NCI-H748 (cell line): ENCODE data around the gene ZFHX3.

Experiments used
- DNase-seq: peaks from one replicate; lab custom pipeline; 2025; ENCODE audit not compliant: unreplicated experiment; lab: John Stamatoyannopoulos, UW

ZFHX3 gene

DNA sequence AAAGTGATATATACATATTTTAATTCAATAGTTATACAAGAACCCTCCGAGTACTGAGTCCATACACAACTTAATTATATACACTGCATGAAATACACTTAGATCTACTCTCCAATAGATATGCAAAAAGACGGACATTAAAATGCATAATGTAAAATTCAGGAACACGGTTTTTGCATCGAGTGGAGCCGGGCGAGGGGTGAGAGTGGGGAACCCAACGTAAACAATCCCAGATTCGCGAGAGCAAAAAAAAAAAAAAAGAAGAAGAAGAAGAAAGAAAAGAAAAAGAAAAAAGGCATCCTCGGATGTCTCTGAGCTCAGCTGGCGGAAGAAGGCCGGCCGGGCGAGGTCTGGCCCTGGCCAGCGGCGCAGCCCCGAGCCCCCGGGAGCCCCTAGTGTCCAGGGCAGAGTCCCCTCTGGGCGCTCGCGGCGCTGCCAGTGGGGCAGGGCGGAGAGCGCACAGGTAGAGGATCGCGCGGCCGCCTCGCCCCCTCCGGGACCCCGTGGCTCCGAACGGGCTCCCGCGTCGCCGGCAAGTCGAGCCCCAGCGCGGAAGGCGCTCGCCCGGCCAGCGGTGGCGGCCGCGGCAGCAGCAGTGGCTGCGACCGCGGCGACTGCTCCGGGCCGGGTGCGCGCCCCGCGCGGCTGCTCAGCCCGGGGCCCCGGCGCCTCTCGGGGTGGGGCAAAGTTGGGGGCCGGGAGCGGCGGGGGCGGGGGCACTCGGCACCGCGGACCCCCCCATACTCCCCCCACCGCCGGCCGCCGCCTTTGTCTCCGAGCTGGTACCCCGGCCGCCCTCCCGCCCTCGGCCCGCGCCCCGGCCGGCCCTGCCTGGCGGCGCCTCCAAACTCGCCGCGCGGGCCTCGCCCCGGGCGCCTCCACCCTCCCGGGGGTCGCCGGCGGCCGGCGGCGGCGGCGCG lies 9.6 kb upstream of the ZFHX3 start:
- peak; percentile 58 for DNase-seq

DNA sequence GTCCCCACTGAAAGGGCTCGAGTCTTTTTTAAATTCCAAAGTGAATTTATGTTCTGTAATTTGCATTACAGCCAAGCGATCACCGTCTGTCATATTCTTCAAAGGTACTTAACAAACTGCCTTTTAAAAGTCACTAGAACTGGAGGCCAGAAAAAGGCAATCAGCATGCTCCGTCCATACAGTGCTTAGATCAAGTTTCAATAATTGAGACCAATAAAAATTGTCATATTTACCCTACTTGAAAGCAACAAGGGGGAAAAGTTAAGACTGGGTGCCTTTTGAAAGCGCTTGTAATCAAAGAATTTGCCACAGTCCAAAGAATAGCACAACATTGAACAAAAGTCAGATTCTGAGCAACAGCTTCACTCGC lies 9.0 kb upstream of the ZFHX3 start:
- DNase-seq: peak; percentile 58

DNA sequence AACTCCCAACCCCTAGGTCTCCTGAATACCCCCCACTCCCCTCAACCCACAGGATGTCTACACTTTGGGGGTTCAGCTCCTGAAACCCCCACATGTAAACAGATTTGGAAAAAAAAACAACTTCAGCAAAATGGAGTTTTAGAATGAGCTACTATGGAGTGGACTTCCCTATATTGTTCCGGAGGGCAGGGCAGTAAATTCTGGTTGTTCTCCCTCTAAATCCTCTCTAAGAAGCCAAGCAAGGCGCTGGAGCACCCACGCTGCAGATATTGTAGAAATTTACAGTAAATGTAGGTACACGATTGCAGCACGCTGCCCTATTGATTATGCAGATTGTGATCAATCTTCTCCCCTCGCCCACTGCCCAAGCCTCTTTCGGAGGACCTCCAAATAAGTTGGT lies 8.5 kb upstream of the ZFHX3 start:
- DNase-seq: no peak

- peak; percentile 72 for DNase-seq
Observed at GRCh38 chr16:73054813-73055482, 7.0 kb upstream of the ZFHX3 start.

DNA sequence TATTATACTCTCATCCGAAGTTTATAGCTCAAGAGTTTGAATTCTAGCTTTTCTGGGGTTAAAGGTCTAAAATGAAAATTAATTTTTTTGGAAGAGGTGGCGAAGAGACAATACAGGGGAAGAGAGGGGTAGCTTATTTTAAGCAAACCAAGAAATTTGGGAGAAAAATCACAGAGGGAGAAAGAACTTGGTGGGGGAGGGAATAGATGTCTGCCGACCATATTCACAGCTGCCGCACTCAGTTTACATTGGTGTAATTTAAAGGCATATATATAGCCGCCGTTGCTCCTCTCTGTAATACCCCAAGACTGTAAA lies 6.5 kb upstream of the ZFHX3 start:
- DNase-seq: no peak

- no peak for DNase-seq
Observed at GRCh38 chr16:73054125-73054484, 6.2 kb upstream of the ZFHX3 start.

DNA sequence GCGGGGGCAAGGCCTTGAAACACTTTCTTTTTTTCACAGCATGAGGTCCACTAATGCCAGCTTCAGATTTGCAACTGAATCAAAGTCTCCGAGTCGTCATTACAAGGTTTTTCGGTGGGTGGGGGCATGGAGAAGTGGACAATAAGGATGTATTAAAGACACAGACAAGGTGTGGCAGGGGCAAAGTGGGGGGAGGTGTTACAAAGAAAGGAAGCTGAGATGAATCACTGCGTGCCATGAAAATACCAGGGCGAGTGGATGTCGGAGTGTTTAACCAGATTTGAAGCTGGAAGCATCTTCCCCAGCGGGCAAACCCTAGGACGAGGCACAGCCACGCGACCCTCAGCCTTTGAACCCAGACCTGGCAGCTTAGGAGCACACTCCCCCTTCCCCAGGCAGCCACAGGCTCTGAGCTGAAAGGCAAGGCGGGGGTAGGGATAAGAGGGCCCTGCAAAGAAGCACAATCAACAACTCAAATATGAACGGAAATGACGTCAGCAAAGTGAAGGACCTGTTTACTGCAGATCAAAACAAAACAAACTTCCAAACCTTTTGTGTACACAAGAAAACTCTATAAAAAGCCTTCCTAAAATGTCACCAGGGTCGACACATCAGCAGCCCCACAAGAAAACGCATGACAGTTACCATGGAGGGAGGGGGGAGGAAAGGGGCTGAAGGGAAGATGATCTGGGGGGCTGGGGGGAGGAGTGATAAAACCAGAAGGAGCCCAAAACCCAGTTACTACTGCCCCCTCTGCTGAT lies 5.6 kb upstream of the ZFHX3 start:
- peak; percentile 30 for DNase-seq

DNA sequence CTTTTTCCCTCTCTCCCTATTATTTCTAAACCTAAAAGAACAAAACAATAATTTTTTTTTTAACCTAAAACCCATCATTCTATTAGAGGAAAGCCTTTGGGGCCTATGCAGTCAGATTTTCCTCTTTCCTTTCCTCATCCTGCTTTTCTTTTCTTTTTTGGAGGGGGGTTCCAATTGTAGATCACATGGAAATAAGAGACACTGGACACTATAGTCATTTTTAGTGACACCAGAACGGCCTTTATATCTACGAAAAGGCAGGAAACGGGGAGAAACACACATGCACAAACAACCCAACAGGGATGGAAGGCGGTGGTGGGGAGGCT lies 5.1 kb upstream of the ZFHX3 start:
- no peak for DNase-seq

DNA sequence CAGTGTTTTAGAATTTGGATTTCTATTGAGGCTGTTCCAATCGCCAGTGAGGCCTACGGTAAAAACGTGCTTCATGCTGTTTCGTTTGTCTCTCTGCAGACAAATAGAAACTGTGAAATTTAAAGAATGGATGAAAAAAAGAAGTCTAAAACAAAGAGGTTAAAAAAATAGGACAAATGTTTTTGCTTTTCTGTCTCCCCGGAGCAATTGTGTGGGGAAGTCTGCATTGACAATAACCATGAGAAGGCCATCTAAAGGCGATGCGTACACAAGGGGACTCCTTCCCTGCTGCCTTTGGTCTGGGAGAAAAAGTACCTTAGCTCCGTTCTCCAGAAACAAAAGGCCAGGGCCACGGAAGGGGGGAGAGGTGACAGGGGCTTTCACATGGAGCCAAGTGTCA lies 4.6 kb upstream of the ZFHX3 start:
- DNase-seq: no peak

DNA sequence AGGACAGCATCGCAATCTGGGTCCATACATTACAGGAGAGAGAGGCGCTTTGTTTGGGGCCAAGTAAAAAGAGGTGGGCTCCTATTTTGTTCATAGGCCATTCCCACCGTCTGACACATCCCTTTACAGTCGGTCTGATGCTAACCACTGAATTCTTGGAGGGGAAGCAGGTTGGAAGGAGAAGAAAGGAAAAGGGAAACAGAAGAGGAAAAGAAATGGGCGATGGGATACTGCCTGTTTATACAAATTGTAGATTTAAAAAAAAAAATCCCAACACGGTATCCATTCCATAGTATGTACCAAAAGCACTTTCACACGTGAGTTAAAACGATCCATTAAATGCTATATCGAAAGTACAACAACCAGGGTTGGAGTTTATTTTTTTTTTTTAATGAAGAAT lies 4.0 kb upstream of the ZFHX3 start:
- no peak for DNase-seq

DNA sequence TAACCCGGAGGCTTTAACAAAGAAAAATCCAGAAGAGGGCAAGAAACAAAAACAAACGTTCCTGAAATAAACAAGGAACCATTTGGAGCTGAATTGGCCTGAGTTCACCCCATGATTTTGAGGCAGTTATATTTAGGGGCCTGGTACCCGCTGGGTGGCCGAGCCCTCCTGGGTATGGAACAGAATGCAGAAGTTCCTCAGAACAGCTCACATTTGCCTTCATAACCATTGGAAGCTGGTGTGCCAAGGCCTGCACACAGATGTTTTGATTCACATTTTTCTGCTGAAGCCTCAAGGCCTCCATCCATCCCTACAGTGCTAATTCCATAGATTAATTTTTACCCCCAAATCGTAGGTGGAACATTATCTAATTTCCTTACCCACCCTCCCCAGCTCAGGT lies 3.3 kb upstream of the ZFHX3 start:
- no peak for DNase-seq

DNA sequence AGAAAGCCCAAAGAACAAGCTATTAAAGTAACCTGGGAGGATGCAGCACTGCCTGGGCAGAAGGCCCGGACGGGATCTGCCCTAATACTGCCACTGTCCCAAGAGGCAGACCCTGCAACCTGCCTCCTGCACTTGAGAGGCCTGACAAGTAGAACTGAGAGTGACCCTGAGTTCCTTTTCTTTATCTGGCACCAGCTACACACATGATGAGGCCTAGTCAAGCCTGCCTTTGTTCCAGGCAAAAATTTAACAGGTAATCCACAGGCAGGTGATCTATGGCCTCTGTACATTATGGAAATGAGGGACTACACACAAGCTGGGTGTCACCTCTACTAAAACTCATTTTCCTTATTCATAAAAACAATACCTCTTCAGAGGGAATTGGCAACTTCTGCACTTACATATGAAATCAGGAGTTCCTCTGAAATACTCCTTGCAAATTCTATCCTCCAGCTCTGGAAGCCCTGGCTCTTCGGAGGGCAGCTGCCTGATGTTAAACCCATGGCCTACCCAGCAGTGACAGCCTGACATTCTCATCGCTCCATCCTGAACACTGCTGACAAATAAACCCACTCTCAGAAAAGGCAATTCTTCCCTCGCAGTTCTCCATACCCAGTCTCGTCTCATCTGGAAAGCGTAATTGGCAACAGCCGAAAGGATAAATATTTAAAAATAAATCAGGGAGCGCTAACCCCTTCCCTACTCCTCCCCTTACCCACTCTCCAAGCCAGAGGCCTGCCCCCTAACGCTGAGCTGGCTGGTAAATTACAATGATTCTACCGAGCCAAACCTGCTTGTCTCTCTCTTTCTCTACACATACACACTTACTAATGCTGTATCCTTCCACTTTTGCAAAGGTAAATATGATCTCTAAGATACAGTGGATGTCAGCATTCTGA lies 2.5 kb upstream of the ZFHX3 start:
- DNase-seq: peak; percentile 11

GRCh38 chr16:73049511-73049910 lies 1.6 kb upstream of the ZFHX3 start:
- no peak for DNase-seq

DNA sequence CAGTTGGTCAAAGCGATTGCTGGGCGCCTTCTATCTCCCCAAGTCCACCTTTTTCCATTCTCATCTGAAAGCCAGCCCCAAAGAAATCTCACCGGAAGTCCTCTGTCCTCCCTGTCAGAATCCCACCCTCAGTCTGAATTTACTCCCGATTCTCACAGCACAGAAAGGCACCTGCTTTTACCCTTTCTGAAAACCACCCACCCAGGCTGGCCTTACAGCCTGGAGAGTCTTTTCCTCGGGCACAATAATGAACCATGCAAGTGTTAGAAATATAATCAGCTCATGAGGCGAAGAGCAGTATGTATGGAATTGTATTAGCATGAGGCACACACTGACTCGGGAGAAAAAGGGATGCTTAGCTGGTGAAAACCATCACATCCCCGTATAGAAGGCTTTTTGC lies 1.2 kb upstream of the ZFHX3 start:
- DNase-seq: no peak

DNA sequence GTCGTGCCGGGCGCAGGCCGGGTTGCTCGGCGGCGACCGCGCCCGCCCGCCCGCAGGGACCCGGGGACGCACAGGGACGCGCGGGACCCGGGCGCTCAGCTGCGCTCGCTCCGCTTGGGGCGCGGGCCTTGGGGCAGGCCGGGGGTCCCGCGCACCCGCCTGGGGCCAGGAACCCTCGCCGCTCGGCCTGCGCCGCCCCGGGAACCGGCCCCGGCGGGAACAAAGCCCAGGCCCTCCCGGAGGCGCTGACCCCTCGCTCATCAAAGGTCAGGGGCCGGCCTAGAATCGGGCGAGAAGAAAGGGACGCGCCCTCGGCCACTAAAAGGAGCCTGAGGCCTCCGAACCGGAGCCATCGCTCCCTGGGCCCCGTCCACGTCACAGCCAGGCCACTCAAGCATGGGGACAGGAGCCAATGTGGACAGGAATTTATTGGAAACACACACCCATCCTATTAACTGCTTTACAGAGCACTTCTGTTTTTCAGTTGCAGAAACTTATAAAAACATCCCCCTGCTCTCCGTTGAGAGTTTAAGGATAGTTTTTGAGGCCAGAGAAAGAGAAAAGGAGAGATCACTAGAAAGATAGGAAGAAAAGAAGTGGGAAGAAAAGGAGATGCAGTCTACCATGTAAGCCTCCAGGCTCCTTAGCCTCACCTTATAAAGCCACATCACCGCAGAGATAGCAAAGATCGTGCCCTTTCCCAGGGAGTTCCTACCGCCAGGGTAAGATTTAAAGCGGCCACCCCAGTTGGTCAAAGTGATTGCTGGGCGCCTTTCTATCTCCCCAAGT lies 558 bp upstream of the ZFHX3 start:
- DNase-seq: peak; percentile 30

DNA sequence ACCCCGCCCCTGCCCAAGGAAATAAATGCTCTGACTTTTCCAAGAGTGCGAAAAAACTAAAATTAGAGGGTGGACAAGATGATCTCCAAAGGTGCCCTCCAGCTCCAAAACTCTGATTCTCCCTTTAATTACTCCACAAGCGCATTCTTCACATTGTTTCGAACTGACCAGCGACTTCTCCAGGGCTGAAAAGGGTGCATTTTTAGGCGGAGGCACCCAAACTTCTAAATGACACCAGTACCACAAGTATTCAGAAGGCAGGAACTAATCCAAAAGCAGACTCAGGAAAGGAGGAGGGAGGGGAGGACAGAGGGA lies 750 bp downstream of the ZFHX3 start:
- no peak for DNase-seq

DNA sequence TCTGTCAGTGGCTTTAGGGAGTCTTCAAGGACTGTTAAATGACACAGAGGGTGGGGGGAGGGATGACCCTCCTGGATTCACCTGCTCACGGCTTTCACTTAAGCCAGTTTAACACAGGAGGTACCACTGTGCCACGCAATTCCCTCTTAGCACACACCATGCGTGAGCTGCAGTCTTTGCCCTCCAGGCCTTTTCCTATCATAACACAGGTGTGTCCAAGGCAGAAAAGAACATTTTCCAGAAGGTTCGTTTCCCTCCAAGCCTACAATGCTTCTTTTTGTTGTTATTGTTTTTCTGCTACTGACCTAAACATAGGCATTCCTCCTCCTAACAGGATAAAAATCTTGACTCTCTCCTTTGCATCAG lies 1.1 kb downstream of the ZFHX3 start:
- no peak for DNase-seq

GRCh38 chr16:73046202-73046848 lies 1.6 kb downstream of the ZFHX3 start:
- no peak for DNase-seq

DNA sequence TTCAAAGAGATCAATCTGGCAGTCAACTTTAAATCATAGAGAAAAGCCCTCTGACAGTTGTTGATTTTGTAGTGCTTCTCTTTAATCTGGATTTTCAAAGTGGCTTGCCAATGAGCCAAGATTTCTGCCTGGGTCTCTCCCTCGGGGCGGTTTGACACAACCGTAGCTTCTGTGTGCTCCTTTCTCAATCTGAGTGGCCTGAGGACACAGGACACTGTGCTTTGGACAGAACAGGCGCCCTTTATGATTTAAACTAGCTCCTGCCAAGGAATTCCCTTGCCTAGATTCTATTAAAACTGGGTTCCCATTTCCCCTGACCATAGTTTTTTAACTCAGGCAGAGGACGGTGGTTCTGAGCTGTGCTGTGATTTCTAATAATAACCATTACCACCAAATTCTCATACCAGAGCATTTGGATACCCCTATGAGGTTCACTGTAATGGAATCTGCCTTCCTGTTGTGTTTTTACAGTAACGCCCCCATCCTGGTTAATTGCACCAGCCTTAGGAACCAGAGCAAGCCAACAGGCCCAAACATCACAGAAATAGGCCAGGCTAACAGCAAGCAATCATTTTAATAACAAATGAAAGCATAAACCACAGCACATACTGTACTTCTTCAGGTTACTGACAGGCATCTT lies 4.0 kb downstream of the ZFHX3 start:
- DNase-seq: no peak

DNA sequence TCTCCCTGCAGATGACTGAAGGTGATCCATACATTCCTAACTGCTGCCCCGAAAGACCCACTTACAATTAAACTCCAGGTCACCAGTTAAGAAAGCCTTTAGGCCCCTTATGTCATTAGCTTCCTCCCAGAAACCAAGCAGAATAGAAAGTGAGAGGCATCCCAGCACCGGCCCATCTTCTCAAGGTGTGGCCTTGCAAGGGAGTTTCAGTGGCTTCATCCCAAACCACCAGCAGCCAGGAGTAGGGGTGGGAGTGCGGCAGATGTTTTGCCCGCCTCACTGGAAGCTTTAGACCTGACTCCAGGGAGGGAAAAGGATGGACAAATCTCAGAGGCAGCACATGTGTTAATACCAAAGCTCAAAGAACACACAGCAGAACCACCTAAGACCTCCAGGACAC lies 5.1 kb downstream of the ZFHX3 start:
- no peak for DNase-seq
